ENCODE measurements around the gene EPS15.
"Not testable (repeated sequence)": the region's sequence is repeated elsewhere in the genome, so short reads cannot be mapped to it uniquely, and the experiment has no call there.

The EPS15 gene

DNA sequence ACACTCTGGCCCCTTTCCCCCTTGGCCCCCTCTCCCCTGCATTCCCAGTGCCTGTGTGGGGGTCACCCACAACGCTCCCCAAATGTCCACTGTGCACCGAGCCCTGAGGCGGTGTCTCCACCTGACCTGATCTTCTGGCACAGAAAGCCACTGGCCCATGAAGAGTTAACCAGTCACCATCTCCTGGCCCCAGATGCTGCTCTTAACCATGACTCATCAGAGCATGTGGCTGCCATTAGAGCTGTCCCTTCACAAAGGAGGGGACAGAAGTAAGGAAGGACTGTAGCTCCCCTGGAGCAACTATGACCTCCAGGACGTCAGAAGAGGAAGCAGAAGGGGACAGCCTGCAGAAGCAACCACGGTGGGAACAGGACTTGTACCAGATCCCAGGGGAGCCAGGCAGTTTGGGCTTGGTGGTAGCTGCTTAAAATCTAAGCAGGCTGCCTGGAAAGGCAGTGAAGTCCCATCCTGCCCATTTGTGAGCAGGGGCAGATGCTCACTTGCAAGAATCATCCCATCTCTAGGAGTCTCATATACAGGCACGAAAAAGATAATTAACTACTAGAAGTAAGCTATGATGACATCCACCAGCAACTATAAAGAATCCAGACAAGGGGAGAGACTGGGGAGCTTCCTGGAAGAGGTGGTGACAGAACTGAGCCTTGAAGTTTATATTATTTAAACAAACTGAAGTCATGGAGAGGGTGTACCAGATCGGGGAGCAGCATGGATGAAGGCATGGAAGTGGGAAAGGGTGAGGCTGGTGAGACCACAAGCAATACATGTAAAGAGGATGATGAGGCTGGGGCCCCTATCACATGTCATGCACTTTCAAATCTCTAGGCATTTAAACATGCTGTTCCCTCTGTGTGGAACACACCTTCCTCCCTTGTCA is 187.6 kb downstream of the EPS15 start:
- DNase-seq (ENCODE audit: low spot score) = no peak

DNA sequence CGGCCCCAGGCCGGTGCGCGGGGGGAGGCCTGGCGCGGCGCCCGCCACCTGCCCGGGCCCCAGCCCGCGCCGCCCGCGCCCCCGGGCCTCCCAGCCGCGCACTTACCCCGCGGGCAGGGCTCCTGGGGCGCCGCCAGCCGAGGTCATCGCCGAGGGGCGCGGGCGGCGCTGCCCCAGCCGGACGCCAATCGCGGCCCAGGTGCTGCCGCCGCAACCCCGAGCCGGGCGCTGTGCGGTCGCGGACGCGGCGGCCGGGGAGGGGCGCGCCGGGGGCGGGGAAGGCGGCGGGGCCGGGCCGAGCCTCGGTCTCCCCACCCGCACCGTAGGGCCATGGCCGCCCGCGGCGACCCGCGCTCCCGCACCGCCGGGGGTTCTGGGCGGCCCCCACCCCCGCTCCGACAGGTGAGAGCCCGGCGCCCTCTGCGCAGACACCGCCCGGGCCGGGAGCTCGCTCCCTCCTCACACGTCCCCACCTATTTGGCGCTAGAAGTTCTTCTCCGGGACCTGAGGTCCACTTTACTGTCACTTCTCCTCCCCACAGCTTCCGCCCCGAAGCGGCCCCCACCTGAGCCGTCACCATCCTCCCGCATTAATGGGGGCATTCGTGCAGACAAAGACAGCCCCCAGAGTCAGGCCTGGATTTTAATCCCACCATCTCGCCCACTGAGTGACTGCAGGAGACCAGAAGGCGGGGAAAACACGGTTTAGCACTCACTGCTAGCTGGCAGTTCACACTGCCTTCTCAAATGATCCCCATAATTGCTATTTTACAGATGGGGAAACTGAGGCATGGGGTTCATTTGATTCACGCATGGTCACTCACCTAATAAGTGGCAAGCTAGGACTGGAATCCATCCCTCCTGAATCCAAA is 188.5 kb downstream of the EPS15 start, which contains the start of gene TTC39A:
TSS of gene TTC39A (minus strand) at position 232 of the 871 bp plus-strand sequence. CDS start at position 147, 85 bp downstream.
- no peak for DNase-seq (ENCODE audit: low spot score)

DNA sequence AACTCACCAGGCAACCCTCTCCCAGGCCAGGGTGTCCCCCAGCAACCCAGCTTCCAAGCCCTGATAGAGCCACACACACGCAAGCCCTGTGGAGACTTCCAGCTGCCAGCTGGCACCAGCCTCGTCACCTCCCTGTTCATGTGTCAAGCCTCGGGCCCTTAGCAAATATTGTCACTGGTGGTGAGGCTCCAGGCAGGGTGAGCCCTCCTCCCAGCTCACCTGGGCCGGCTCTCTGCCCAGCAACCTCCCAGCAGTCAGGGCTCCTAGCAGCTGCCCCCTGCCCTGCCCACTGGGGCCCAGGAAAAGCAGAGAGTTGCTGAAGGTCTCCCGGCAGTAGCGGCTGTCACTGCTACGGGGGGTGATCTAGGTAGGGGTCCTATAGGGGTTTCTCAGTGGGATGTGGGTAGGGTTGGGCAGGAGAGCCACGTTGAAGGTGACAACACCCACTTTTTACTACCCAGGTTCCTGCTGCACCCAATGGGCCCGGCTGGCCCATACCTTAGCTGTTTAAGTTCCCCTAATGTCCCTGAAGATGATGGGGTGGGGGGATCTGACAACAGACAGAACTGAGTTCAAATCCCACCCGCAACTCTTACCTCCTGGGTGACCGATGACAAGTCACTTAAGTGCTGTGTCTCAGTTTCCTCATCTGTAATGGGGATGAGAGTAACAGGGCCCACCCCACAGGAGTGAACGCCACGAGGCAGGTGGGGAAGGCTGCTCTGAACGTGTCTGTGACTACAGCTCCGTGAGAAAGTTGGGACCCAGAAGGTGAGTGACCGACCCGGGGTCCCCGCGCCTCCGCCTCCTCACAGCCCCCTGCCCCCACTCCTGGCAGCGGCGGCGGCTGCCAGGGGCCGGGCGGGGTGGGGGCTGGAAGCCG is 189.4 kb downstream of the EPS15 start:
- DNase-seq (ENCODE audit: low spot score) = no peak

DNA sequence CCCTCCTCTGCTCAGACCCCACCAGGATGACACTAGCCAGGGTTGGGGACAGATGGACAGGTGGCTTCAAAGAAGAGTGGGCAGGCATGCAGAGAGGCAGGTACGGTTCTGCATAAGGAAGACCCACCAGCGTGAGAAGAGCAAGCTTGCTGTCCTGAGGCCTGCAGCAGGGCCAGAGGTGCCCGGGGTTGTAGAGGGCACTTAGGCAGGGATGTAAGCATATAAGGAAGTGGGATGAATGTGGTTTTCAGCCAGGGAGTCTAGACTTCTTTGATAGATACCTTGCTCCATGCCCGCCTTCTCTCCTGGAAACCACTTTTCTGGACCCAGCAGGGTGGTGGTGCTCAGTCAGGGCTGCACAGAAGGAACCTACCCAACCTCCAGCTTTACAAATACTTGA is 190.1 kb downstream of the EPS15 start:
- DNase-seq (ENCODE audit: low spot score) = no peak

DNA sequence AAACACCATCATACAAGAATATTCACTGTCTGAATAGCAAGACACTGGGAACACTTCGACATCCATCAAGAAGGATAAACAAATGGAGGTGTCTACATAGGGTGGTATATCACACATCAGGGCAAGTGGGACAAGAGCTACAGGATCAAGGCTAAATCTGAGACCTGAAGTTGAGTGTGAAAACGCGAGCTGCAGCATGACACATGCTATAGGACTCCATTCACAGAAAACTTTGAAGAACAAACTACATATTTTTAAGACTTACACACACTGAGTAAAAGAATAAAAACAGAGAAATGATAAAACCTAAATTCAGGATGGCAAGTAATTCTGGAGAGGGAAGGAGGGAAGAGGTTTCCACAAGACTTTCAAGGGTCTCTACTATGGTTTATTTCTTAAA is 190.8 kb downstream of the EPS15 start:
- DNase-seq (ENCODE audit: low spot score) = no peak

DNA sequence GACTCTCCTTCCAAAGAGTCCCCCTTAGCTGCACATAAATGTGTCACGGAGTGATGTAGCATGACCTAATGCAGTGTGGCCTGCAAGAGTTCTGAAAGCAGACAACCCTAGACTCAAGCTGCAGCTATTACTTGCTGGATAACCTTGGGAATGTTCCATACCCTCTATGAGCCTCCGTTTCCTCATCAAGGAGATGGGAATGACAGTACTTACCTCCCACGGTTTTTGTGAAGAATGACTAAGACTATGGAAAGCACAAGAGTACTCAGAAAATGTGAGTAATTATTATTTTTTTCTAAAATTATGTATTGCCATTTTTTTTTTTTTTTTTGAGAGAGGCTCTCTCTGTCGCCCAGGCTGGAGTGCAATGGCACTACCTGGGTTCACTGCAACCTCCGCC is 191.7 kb downstream of the EPS15 start:
- DNase-seq (ENCODE audit: low spot score) = no peak

DNA sequence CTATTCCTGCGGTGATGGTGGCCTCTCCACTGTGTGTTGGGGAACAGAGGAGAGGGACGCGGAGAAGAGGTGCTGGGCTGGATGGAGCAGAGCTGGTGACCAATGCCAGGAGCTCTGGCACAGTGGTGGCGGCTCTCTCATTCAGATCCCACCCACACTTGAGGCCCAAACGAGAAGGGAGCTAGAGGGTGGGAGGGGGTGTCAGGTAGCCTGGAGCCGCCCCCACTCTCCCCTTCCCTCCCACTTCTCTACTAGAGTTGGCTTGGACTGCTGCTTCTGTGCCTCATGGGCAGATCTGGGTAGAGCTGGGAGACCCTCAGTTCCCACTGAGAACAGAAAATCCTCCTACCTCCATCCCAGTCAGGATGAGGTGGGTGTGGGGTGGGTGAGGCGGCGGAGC is 192.2 kb downstream of the EPS15 start:
- no peak for DNase-seq (ENCODE audit: low spot score)

DNA sequence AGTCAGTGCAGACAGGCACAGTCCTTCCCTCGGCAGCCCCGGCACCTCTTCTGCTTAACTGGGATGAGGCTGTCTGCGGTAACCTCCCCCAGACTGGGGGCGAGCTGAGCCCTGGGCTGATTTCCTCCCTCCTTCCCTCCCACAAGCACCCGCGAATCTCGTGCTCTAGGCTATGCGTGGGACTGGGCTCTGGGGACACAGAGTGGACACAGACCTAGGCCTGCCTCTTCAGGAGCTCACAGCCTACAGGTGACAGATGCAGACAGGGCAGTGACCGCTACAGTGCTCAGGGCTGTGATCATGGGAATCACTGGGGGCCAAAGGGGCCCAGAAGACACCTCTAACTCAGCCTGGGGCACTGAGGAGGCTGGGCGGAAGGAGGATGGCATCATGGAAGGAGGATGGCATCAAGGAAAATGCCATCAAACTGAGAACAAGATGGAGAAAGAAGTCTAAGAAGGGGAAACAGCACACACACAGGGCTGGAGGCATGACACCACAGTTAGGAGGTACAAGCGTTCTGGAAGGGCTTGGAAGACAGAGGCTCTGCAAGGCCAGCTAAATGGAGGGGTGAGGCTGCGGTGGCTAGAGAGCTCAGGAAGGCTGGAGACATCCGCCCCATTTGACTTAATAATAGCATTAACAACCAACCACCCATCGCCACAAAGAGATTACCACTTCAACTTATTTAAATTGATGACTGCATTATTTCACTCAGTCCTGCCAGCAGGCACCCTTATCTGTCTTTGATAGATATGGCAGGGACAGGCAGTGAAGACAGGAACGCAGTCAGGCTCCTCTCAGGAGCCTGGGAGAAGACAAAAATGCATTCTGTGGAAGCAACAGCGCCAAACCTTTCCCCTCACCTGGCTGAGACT is 192.9 kb downstream of the EPS15 start:
- DNase-seq (ENCODE audit: low spot score) = no peak

DNA sequence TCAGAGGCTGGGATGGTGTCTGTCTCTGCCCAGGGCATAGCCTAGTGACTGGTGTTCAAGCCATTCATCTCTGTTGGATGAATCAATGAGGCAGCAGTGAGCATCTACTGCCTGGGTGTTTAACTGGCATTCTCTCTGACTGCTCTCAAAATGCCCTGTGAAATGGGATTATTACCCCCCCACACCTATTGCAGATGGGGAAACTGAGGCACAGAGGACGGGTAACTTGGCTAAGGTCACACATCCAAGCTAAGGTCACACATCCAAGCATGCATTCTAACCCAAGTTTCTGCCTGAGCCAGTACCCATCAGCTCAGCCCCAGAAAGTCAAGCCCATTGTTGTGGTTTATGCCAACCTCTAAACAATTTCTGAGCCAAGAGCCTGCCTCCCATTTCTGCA is 193.7 kb downstream of the EPS15 start:
- DNase-seq (ENCODE audit: low spot score) = no peak

DNA sequence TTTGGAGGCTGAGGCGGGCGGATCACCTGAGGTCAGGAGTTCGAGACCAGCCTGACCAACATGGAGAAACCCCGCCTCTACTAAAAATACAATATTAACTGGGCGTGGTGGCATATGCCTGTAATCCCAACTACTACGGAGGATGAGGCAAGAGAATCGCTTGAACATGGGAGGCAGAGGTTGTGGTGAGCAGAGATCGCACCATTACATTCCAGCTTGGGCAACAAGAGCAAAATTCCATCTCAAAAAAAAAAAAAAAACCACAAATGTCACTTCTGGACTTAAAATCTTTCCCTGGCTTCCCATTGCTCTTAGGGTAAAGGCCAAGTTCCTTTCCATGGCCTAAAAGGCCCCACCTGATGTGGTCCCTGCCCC is 194.1 kb downstream of the EPS15 start:
- not testable (repeated sequence) for DNase-seq (ENCODE audit: low spot score)

DNA sequence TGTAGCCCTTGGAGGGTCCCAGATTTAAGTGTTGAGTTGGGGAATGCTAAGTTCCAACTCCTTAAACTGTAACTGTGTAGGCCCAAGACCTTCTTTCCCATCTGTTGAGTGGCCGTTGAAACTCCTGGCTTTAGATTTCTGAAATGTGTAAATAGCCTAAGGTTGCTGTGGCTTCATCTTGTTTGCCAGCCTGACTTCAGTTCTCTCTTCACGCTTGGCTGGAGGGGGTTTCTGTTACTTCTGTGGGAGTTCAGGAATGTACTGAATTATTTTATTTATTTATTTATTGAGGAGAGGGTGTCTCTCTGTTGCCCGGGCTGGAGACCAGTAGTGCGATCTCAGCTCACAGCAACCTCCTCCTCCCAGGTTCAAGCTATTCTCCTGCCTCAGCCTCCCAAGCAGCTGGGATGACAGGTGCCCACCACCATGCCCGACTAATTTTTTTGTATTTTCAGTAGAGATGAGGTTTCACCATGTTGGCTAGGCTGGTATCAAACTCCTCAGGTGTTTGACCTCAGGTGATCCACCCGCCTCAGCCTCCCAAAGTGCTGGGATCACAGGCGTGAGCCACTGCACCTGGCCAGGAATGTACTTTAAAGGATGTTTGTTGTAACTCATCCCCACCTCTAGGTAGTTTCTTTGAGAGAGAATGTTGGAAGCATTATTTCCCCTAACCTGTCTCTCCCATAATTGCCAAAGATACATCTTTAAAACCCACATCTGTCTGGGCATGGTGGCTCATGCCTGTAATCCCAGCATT is 194.6 kb downstream of the EPS15 start:
- DNase-seq (ENCODE audit: low spot score) = no peak

DNA sequence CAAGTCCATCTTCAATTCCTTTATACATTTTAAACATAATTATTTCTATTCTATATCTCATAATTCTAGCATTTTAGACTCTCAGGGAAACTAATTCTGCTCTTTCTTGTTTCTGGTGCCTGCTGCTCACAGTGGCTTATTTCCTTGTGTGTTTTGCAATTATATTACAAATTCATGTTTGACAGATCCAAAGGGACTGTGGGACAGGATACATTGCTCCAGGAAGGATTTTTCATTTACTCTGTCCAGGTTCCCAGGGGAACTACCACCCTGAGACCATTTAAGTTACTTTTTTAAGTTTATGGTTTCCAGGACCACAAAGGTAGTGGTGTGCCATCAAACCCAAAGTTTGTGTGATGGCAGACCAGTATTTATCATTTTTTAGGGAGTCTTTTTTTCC is 195.3 kb downstream of the EPS15 start:
- DNase-seq (ENCODE audit: low spot score) = no peak

DNA sequence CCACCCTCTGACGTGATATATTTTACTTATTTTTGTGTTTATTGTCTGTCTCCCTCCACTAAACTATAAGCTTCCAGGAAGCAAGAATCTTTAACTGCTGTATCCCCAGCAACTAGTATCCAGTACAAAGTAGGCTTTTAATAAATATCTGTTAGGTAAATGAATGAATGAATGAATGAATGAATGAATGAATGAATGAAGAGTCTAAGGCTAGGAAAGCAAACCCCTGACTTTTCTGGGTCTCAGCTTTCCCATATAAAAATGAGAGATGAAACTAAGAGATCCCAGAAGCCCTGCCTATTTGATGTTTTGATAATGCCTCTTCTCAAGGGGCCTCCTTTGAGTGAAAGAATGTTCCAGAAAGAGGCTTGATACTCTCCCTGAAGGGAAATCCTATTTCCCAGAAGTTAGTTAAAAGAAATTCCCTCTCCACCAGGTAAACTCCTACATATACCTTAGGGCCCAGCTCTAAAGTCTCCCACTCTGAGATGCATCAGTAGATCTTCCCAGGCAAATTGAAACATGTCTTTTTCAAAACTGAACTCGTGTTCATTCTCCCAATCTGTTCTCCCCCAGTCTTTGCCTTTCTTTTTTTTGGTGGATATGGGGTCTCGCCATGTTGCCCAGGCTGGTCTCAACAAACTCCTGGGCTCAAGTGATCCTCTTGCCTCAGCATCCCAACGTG is 196.5 kb downstream of the EPS15 start:
- no peak for DNase-seq (ENCODE audit: low spot score)

DNA sequence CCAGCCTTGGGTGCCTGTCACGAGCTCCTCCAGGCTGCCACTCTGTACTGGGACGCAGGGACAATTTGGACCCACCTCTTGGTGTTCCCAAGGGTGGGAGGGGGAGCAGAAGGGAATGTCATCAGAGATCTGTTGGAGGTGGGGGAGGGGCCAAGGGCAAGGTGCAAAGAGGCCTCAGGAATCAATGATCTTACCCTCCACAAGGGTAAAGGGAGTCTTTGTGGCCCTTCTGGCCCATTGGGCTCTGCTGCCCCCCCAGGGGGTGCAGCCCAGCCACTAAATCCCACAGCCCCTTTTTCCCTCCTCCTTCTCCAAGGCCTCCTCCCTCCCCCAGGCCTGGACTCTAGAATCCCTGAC is 197.2 kb downstream of the EPS15 start:
- no peak for DNase-seq (ENCODE audit: low spot score)

DNA sequence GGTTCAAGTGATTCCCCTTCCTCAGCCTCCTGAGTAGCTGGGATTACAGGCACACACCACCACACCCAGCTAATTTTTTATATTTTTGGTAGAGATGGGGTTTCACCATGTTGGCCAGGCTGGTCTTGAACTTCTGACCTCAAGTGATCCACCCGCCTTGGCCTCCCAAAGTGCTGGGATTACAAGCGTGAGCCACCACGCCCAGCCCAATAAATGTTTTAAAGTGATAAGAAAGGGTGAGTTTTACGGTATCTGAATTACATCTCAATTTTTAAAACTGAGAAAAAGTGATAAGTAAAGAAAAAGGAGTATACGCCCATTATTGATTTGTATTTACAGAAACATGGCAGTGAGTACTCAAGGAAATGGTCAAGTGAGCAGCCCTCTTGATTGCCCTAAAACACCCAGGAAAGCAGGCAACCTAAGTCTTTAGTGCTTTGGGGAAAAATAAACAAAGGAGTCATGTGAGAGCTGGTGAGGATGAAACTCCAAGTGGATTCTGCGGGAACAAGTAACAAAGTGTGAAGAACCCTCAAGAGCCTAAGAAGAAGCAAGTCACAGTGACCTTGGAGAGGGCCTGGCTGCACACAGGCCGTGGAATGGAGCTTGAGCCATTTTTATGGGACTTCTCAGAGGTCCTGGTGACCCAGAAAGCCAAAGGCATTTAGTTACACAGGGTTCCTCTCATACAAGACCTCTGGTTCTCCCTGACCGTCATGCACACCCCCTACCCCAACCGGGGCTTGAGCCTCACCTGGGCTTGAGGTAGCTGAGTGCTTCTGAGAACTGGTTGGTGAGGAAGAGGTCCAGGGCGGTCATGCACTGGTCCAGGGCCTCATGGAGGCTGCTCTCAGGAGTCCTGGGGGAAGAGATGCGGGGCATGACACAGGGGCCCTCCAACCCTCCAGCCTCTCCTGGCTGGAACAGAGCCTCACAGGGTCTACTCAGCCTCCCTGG is 197.8 kb downstream of the EPS15 start:
- DNase-seq (ENCODE audit: low spot score) = no peak

DNA sequence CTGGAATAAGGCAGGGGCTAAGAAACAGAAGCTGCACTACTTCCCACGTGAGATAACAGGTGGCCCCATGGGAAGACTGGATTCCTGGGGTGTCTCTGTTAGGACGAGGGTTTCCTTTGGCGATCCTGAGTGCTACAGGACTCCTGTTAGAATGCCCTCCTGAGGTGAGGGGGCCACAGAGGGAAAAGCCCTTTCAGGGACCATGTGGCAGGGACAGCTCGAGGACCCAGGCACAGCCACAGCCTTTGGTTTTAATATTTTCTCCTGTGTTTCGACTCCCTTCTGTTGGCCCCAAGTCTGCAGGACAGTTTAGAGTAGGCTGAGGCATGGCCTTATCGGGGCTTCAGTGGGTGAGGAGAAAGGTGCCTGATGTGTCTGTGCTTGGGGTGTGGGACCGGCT is 201.3 kb downstream of the EPS15 start:
- DNase-seq (ENCODE audit: low spot score) = no peak

DNA sequence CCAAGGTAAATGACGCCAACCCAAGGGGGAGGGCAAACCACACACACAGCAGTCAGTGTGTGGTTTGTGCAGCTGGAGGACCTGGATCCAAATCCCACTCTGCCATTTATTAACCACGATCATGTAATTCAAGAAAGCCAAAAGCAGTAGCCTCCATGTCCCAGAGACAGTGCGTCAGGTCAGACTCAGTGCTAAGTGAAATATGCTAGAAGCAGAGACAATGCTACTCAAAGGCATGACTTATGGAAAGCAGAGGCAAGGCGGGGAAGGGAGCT is 202.3 kb downstream of the EPS15 start:
- no peak for DNase-seq (ENCODE audit: low spot score)

DNA sequence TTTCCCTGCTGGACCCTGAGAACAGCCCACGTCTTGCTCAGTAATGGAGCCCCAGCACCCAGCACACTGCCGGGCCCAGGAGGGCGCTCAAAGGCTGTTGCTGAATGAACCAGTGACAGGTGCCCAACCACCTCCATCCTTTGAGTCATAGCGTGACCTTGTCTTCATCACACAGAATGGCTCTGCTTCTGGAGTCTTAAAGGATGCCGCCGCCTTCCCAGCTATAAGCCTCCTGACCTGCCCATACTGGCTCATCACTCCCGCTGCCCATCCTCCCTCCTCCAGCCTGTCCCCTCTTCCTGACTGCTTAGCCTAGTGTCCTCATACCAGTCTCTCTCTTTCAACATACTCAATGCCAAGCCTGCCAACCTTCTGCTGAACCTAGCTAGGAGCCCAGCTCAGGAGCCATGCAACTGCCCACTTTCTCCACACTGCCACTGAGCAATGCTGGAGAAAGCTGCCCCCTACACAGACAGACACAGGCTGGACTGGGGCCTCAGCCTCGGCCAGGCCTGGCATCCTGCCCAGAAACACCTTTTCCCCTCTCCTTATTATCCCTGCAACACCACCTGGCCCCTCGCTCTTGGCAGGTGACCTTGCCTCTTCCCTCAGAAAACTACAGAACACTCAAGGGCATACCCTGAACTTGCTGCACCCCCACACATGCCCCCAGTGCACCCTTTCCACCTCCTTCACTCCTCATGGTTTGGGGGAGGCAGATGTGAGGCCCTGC is 202.8 kb downstream of the EPS15 start:
- DNase-seq (ENCODE audit: low spot score) = no peak
